GM12878 (cell line): ENCODE results near the gene CELF2. TPM values are rescaled to one million over a fixed set of nuclear protein-coding genes. Genes with fewer than 3 reads are reported as not detected.

Experiments used
- ATAC-seq: fragments of 200-7000 bp; cut with Tn5 transposase; 3 replicates; pipeline ENCODE4 v1.9.1; 2020; ENCODE audit warnings: mild to moderate bottlenecking, moderate library complexity
- BruUV-seq: library from RNA; stranded (reverse); fragments of 400-500 nt; replicated peaks from 2 replicates; lab custom pipeline; 2021; lab: Mats Ljungman, UMichigan
- CTCF ChIA-PET: fragments of 300-600 bp; sonication (Branson Sonifier 250); formaldehyde crosslinking; extraction: SDS; loops from one replicate; lab custom pipeline; 2021; ENCODE audit warnings: inconsistent platforms; lab: Yijun Ruan, JAX
- POLR2A ChIA-PET: fragments of 350-600 bp; formaldehyde crosslinking; extraction: SDS; loops from one replicate; lab custom pipeline; 2021; ENCODE audit warnings: inconsistent platforms; lab: Charles Lee
- RAD21 ChIA-PET: fragments of 300-600 bp; sonication (Branson Sonifier 250); formaldehyde crosslinking; loops from one replicate; lab custom pipeline; 2023; ENCODE audit warnings: antibody characterized with exemption; ENCODE audit not compliant: unreplicated experiment; lab: Charles Lee
- SMC1A ChIA-PET: fragments of 300-600 bp; sonication (Branson Sonifier 250); formaldehyde crosslinking; loops from one replicate; lab custom pipeline; 2023; ENCODE audit not compliant: unreplicated experiment, uncharacterized antibody; lab: Charles Lee
- DNase-seq: peaks from one replicate; pipeline ENCODE4 v3.0.0-alpha.2; 2011; ENCODE audit warnings: low read depth, low spot score
- FAIRE-seq: peaks from 3 replicates; lab custom pipeline; 2011; peaks lifted over from hg19 to GRCh38; lab: Jason Lieb, UNC
- H2AFZ ChIP-seq: 2 replicates; pipeline ENCODE4 v1.6.0; 2011; ENCODE audit warnings: low read depth, low read length, control low read depth; ENCODE audit not compliant: control insufficient read depth
- H3K27ac ChIP-seq: 2 replicates; pipeline ENCODE4 v1.5.1; 2011; ENCODE audit warnings: control low read depth; ENCODE audit not compliant: control insufficient read depth, insufficient read depth
- H3K27me3 ChIP-seq, 2 experiments: replicated peaks in 1 of 2; 2 replicates each; pipeline versions ENCODE4 v1.6.0 to v1.6.1; 2011; ENCODE audit warnings: low read length in 1 of 2; ENCODE audit not compliant: control insufficient read depth in 2 of 2, insufficient read depth in 2 of 2
- H3K36me3 ChIP-seq, 2 experiments: 2 replicates each; pipeline ENCODE4 v1.5.1; 2011; ENCODE audit warnings: low read length in 1 of 2; ENCODE audit not compliant: control insufficient read depth in 2 of 2, insufficient read depth in 2 of 2
- H3K4me1 ChIP-seq: 2 replicates; pipeline ENCODE4 v1.6.1; 2011; ENCODE audit warnings: mild to moderate bottlenecking, low read length, moderate library complexity, mixed read lengths; ENCODE audit not compliant: control insufficient read depth, insufficient read depth
- H3K4me2 ChIP-seq: 2 replicates; pipeline ENCODE4 v1.6.0; 2011; ENCODE audit warnings: control low read depth; ENCODE audit not compliant: control insufficient read depth, insufficient read depth
- H3K4me3 ChIP-seq: fragments of 200-600 bp; sonication (generic); 2 replicates; pipeline ENCODE4 v1.5.1; 2016
- H3K79me2 ChIP-seq: 2 replicates; pipeline ENCODE4 v1.6.0; 2011; ENCODE audit warnings: low read length; ENCODE audit not compliant: control insufficient read depth, insufficient read depth
- H3K9ac ChIP-seq: 2 replicates; pipeline ENCODE4 v1.8.0; 2011; ENCODE audit warnings: low read length, control low read depth, mixed read lengths; ENCODE audit not compliant: control insufficient read depth, insufficient read depth
- H3K9me3 ChIP-seq: replicated peaks from 3 replicates; pipeline ENCODE4 v1.5.1; 2011; ENCODE audit warnings: mild to moderate bottlenecking, low read length; ENCODE audit not compliant: control insufficient read depth, insufficient read depth
- H4K20me1 ChIP-seq: 2 replicates; pipeline ENCODE4 v1.6.0; 2011; ENCODE audit not compliant: control insufficient read depth, insufficient read depth
- CHD4 ChIP-seq: fragments of 200-600 bp; sonication (generic); IDR thresholded peaks from 2 replicates; pipeline ENCODE4 v1.6.1; 2016; ENCODE audit warnings: mild to moderate bottlenecking
- DPF2 ChIP-seq: fragments of 450-650 bp; IDR thresholded peaks from 2 replicates; pipeline ENCODE4 v1.6.1; 2017; ENCODE audit warnings: mild to moderate bottlenecking
- ELK1 ChIP-seq: IDR thresholded peaks from 2 replicates; pipeline ENCODE4 v1.6.1; 2012; ENCODE audit warnings: low read depth, low read length, improper control_type of control experiment
- IRF5 ChIP-seq: fragments of 450-650 bp; IDR thresholded peaks from 2 replicates; pipeline ENCODE4 v1.6.1; 2017; ENCODE audit warnings: borderline replicate concordance
- MEF2A ChIP-seq: IDR thresholded peaks from 2 replicates; pipeline ENCODE4 v1.6.1; 2011; ENCODE audit warnings: low read depth, mild to moderate bottlenecking, low read length, moderate library complexity; ENCODE audit not compliant: insufficient read depth
- NFIC ChIP-seq: IDR thresholded peaks from 2 replicates; pipeline ENCODE4 v1.6.1; 2012; ENCODE audit warnings: low read depth, mild to moderate bottlenecking, inconsistent platforms, low read length, moderate library complexity
- NFYB ChIP-seq: IDR thresholded peaks from 2 replicates; pipeline ENCODE4 v1.6.1; 2011; ENCODE audit warnings: low read depth, mild to moderate bottlenecking, low read length, improper control_type of control experiment, moderate library complexity; ENCODE audit not compliant: insufficient read depth
- NR2F1 ChIP-seq: fragments of 450-650 bp; conservative IDR thresholded peaks from 2 replicates; pipeline ENCODE4 v1.6.1; 2017; ENCODE audit warnings: mild to moderate bottlenecking
- PAX5 ChIP-seq: IDR thresholded peaks from 2 replicates; pipeline ENCODE4 v1.6.1; 2011; ENCODE audit warnings: low read depth, low read length, borderline replicate concordance
- RCOR1 ChIP-seq: conservative IDR thresholded peaks from 2 replicates; pipeline ENCODE4 v1.6.1; 2012; ENCODE audit warnings: low read depth, low read length, improper control_type of control experiment
- SIX5 ChIP-seq: IDR thresholded peaks from 2 replicates; pipeline ENCODE4 v1.6.1; 2011; ENCODE audit warnings: mild to moderate bottlenecking, low read depth, low read length, moderate library complexity; ENCODE audit not compliant: severe bottlenecking
- SMAD5 ChIP-seq: IDR thresholded peaks from 2 replicates; pipeline ENCODE4 v1.6.1; 2016; ENCODE audit warnings: antibody characterized with exemption, low read depth
- SPI1 ChIP-seq: IDR thresholded peaks from 2 replicates; pipeline ENCODE4 v1.6.1; 2011; ENCODE audit warnings: low read depth, mild to moderate bottlenecking, low read length, moderate library complexity, borderline replicate concordance; ENCODE audit not compliant: insufficient read depth
- SREBF1 ChIP-seq: IDR thresholded peaks from 2 replicates; pipeline ENCODE4 v1.6.1; 2012; ENCODE audit warnings: mild to moderate bottlenecking, low read length
- SRF ChIP-seq, 2 experiments: IDR thresholded peaks; 2 replicates each; pipeline ENCODE4 v1.6.1; 2011; ENCODE audit warnings: low read depth in 2 of 2, low read length in 2 of 2, mild to moderate bottlenecking in 1 of 2, moderate library complexity in 1 of 2
- TCF12 ChIP-seq: IDR thresholded peaks from 2 replicates; pipeline ENCODE4 v1.6.1; 2011; ENCODE audit warnings: low read depth, mild to moderate bottlenecking, low read length
- ZNF592 ChIP-seq: fragments of 450-650 bp; IDR thresholded peaks from 2 replicates; pipeline ENCODE4 v1.6.1; 2017; ENCODE audit warnings: mild to moderate bottlenecking, moderate library complexity
- WGBS: methylation state at CpG from one replicate; pipeline ENCODE4 v1.1.6; 2016; ENCODE audit warnings: low lambda C conversion rate; ENCODE audit not compliant: insufficient replicate concordance, insufficient coverage; ENCODE audit errors: missing lambda C conversion rate; 5-methylcytosine and 5-hydroxymethylcytosine counted together
- in situ Hi-C: fragments of 300-500 bp; cut with MboI; formaldehyde crosslinking; loops from 9 replicates; pipeline ENCODE4 v1.14.3; 2018; ENCODE audit warnings: mixed read lengths
- intact Hi-C: fragments of 100-400 bp; cut with micrococcal nuclease; formaldehyde crosslinking; loops from one replicate; pipeline ENCODE4 v1.14.2; 2022; ENCODE audit not compliant: unreplicated experiment
- polyA plus RNA-seq, 11 experiments: library from polyadenylated mRNA; depleted of rRNA in 4 of 11; unstranded in 6 of 11; stranded (reverse) in 5 of 11; fragments of >200 nt; fragmentation: Nextera tagmentation in 4 of 11; fragmentation: Illumina TruSeq in 1 of 11; extraction: Ambion mirVana in 4 of 11; extraction: Trizol in 1 of 11; gene quantifications; 1 replicate in 1 of 11; 2 replicates in 10 of 11; pipeline versions ENCODE4 v1.2.1 to v1.2.3, GENCODE V29; 2011 to 2016; ENCODE audit warnings: inconsistent platforms in 2 of 11, missing spikeins in 2 of 11, low read depth in 1 of 11
- total RNA-seq, 4 experiments: library from RNA; depleted of rRNA in 3 of 4; stranded (reverse); fragments of >200 nt in 3 of 4; fragmentation: Illumina TruSeq in 1 of 4; extraction: Trizol in 1 of 4; gene quantifications; 2 replicates each; pipeline versions ENCODE4 v1.2.1 to v1.2.3, GENCODE V29; 2013 to 2021

The CELF2 gene
- total and polyA plus RNA-seq, 10 of the 15 experiments (the other 5 are each of a cell fraction or from before 2014, with no cell fraction given): 20.8 to 129 (median 86.3) TPM

GRCh38 chr10:11089272-11089671 is 71.6 kb downstream of the CELF2 start:
- no peaks in the 10 kb centered on the region for H3K9me3 ChIP-seq
- BruUV-seq: no TSS peak
- ChIA-PET CTCF (no interaction called here), SMC1A (no interaction called here), RAD21 (no interaction called here), POLR2A (no interaction called here)
- FAIRE-seq (no peak), DNase-seq (no peak), ATAC-seq (no peak)
- H3K79me2 ChIP-seq: no peaks in the 10 kb centered on the region
- H3K36me3 ChIP-seq: no peaks in the 10 kb centered on the region
- H3K9ac ChIP-seq: no peak overlapping the region
- H2AFZ ChIP-seq: no peak overlapping the region
- intact Hi-C loops (no loop called here), in situ Hi-C loops (no loop called here)
- no peak overlapping the region for H3K4me3 ChIP-seq
- H3K27ac ChIP-seq: no peak overlapping the region
- peaks cover 5% of the 10 kb centered on the region; the same call in 1 of the 2 replicates for H3K4me1 ChIP-seq
- no peaks in the 10 kb centered on the region for H4K20me1 ChIP-seq
- 65% methylated on average over 6 of the region's 6 CpGs for WGBS
- H3K4me2 ChIP-seq: no peak overlapping the region
- no peaks in the 10 kb centered on the region for H3K27me3 ChIP-seq
- TF ChIP-seq ELK1 (no peak), PAX5 (no peak), MEF2A (no peak), TCF12 (no peak), SMAD5 (no peak), NR2F1 (no peak), SRF (IDR thresholded peaks at IDR 0.05; ENCODE audit: low read depth in 2 of 2, low read length in 2 of 2) (no peak), CHD4 (no peak), NFYB (no peak), RCOR1 (no peak), ZNF592 (no peak), SPI1 (no peak), SREBF1 (no peak), IRF5 (no peak), NFIC (no peak), DPF2 (no peak), SIX5 (no peak)
